Measurements from ENCODE around the gene STK32B. TPM values are rescaled to one million over a fixed set of nuclear protein-coding genes. Genes with fewer than 3 reads are reported as not detected.

STK32B gene
- total RNA-seq, 2 donors from 2014 or later, result not detected

GRCh38 chr4:5451243-5451642, 400.0 kb downstream of the STK32B start:
- DNase-seq (ENCODE audit: low spot score in 2 of 2) (no peak), ATAC-seq (no peak)
- Mint-ChIP-seq H3K27ac (no peak overlapping the region), H3K9me3 (no peaks in the 10 kb centered on the region), H3K36me3 (no peaks in the 10 kb centered on the region)

DNA sequence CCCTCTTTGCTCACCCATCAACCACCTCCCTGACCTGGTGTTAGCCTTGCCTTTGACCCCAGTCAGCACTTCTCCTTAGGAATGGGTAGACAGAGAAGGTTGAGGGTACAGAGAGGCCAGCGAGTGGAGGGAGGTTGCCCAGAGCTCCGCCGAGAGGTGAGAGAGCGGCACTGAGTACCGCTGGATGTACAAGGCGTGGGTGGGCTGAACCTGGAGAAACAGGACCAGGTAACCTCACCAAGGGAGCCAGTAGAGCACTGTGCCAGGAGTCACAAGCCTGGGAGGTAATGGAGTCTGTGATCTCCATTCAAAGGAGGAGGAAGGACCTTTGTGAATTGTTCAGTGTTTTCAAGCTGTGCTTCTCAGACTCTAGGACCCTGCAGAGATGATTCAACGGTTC, 400.9 kb downstream of the STK32B start:
- no peak overlapping the region for H3K27ac Mint-ChIP-seq
- ATAC-seq (no peak), DNase-seq (ENCODE audit: low spot score in 2 of 2) (no peak)
- no peaks in the 10 kb centered on the region for H3K36me3 Mint-ChIP-seq
- H3K9me3 Mint-ChIP-seq, result no peaks in the 10 kb centered on the region

DNA sequence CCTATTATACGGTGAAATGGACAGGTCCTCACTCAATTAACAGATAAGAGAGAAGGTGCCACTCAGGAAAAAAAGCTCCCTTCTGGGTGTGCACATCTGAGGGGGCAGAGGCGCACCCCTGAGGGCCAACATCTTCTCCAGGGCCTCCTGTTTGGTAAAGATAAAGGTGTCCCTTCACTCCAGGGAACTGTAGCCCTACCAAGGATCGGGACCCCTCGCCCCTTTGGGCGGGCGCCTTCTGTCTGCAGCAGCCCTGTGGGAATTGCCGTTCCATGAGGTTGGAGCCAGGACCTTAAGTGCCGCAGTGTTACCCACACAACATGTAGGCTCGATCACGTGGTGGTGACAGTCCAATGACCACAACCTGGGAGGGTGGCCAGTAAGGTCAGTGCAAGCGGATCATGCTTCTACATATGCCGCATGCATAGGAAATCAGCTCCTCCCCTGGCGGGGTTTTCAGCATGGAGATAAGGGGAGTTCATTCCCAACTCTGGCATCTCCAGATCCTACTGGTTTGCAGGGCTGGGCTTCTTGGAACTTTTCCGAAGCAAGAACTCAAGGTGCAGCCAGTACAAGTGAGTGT, 403.8 kb downstream of the STK32B start:
- no peaks in the 10 kb centered on the region for H3K9me3 Mint-ChIP-seq
- ATAC-seq, result no peak
- no peak overlapping the region for H3K27ac Mint-ChIP-seq
- no peak for DNase-seq (ENCODE audit: low spot score in 2 of 2)
- no peaks in the 10 kb centered on the region for H3K36me3 Mint-ChIP-seq

DNA sequence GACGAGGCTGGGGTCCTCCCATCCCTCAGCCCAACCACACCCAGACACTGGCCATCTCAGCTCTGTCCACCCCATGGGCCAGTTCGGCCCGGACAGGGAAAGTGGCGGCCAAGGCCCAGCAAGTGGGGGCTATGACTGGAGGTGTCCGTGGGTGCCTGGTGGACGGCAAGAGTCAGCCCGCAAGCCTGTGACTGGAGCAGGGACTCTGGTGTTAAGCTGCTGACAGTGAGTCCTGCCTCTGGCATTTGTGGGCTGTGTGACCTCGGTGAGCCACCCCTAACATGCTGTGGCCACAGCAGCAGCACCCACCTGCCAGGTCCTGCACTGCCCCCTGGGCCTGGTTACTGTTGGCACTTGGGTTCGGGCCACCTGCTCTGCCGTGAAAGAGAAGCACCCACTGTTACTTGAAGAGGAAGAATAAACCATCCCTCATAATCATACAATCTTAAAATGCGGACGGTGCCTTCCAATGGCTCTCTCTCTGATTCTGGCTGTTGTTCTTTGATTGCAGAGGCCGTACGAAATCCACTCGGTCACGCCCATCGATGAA, 405.1 kb downstream of the STK32B start:
- no peak for ATAC-seq
- no peaks in the 10 kb centered on the region for H3K36me3 Mint-ChIP-seq
- no peak overlapping the region for H3K27ac Mint-ChIP-seq
- no peak for DNase-seq (ENCODE audit: low spot score in 2 of 2)
- H3K9me3 Mint-ChIP-seq, result no peaks in the 10 kb centered on the region

DNA sequence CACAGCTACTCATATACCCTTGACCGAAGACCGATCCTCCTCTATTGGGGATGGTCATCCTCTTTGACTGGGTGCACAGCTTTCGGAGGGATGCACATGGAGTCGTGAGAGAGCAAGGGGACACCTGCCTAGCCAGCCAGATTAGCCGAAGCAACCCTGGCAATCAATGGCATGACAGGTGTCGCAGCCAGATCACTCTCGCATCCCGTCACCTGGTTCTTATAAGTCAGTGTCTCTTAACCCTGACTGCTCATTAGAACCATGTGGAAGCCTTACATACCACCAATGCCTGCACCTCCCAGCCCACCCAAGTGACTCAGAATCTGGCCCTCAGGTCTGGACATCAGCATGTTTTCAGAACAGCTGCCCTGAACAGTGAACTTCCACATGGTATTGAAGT, 407.4 kb downstream of the STK32B start:
- H3K27ac Mint-ChIP-seq, result no peak overlapping the region
- no peak for ATAC-seq
- DNase-seq (ENCODE audit: low spot score in 2 of 2), result no peak
- no peaks in the 10 kb centered on the region for H3K36me3 Mint-ChIP-seq
- no peaks in the 10 kb centered on the region for H3K9me3 Mint-ChIP-seq

DNA sequence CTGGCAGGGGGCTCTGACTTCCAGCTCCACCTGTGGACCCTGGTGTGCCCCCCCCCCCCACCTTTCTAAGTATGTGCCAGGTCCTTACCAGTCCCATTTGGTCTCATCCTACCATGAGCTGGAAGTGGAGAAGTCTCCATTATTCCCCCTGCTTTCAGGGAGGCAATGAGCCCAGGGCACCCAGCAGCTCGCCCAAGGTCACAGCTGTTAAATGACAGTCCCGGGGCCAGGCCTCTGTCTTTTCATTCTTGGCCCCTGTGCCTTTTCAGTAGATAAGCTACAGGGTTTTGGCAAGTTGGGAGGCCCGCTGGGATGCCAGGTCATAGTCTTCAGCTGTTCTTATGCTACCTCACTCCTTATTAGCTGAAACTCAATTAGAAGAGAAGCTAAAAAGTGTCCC, 408.0 kb downstream of the STK32B start:
- no peak for ATAC-seq
- Mint-ChIP-seq H3K9me3 (no peaks in the 10 kb centered on the region), H3K27ac (no peak overlapping the region), H3K36me3 (no peaks in the 10 kb centered on the region)
- DNase-seq (ENCODE audit: low spot score in 2 of 2), result no peak

- DNase-seq (ENCODE audit: low spot score in 2 of 2) (no peak), ATAC-seq (no peak)
- H3K9me3 Mint-ChIP-seq, result no peaks in the 10 kb centered on the region
- no peaks in the 10 kb centered on the region for H3K36me3 Mint-ChIP-seq
- H3K27ac Mint-ChIP-seq, result no peak overlapping the region
Observed at GRCh38 chr4:5460106-5460801, 409.0 kb downstream of the STK32B start.

DNA sequence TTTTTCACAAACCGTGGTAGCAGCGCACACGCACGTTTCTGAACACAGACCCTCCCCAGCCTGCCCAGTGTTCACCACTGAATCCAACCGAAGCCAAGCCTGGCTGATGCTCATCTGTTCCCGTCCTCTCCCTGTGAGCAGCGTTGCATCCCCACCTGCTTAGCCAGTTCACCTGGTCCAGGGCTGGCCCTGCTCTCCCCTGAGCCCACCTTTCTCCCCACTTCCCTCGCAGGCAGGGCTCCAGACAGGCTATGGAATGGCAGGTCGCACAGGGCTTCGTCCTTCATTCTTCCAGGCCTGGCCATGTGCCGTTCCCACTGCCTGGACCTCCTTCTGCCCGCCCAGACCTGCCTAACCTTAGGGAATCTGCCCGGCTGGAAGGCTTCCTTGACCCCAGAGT, 410.2 kb downstream of the STK32B start:
- Mint-ChIP-seq H3K9me3 (no peaks in the 10 kb centered on the region), H3K27ac (no peak overlapping the region), H3K36me3 (no peaks in the 10 kb centered on the region)
- DNase-seq (ENCODE audit: low spot score in 2 of 2) (no peak), ATAC-seq (no peak)

GRCh38 chr4:5462254-5462835, 411.1 kb downstream of the STK32B start:
- no peaks in the 10 kb centered on the region for H3K9me3 Mint-ChIP-seq
- DNase-seq (ENCODE audit: low spot score in 2 of 2) (no peak), ATAC-seq (no peak)
- no peaks in the 10 kb centered on the region for H3K36me3 Mint-ChIP-seq
- no peak overlapping the region for H3K27ac Mint-ChIP-seq

GRCh38 chr4:5462896-5463295, 411.6 kb downstream of the STK32B start:
- DNase-seq (ENCODE audit: low spot score in 2 of 2), result no peak
- no peak overlapping the region for H3K27ac Mint-ChIP-seq
- ATAC-seq, result no peak
- no peaks in the 10 kb centered on the region for H3K9me3 Mint-ChIP-seq
- H3K36me3 Mint-ChIP-seq, result no peaks in the 10 kb centered on the region

DNA sequence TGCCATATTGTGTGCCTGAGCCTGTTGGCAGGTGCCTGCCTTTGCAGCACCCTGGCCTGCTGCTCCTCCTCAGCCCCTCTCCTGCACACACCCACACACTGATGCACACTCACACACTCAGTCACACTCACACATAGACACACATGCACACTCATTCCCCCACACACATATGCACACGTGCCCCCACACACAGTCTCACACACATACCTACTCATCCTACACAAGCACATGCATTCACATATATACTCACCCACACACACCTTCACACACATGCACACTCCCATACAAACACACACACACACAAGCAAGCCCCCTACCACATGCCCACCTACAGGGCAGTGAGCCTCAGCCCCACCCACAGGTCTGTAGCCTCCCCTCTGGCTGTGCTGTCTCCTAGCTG, 412.1 kb downstream of the STK32B start:
- Mint-ChIP-seq H3K36me3 (no peaks in the 10 kb centered on the region), H3K9me3 (no peaks in the 10 kb centered on the region), H3K27ac (no peak overlapping the region)
- ATAC-seq, result no peak
- DNase-seq (ENCODE audit: low spot score in 2 of 2), result no peak

DNA sequence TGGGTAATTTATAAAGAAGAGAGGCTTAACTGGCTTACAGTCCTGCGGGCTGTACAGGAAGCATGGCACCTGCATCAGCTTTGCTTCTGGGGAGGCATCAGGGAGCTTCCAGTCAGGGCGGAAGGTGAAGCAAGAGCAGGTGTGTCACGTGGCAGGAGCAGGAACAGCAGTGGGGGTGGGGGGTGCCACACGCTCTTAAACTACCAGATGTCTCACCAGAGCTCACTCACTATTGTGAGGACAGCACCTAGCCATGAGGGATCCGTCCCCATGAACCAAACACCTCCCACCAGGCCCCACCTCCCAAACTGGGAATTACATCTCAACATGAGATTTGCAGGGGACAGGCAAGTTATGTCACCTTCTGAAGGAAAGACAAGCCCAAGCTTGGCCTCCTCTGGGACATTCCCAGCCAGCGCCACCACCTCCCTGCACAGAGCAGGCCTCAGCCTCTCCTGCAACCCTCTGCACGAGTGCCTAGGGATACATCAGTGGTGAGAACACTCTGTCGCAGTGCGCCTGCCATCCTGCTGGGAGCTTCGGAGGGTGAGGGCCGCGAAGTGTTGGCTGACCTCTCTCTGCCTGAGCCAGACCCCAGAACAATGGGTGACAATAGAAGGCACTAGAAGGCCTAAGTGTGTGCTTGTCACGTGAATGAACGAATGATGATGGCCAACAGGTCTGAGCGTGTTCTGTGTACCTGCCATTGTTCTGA, 412.8 kb downstream of the STK32B start:
- no peak for ATAC-seq
- Mint-ChIP-seq H3K9me3 (no peaks in the 10 kb centered on the region), H3K36me3 (no peaks in the 10 kb centered on the region)

GRCh38 chr4:5465529-5465928, 414.2 kb downstream of the STK32B start:
- H3K9me3 Mint-ChIP-seq, result no peaks in the 10 kb centered on the region
- H3K36me3 Mint-ChIP-seq, result no peaks in the 10 kb centered on the region
- ATAC-seq (no peak), DNase-seq (ENCODE audit: low spot score in 2 of 2) (no peak)
- no peak overlapping the region for H3K27ac Mint-ChIP-seq

More for the DNA sequence above, 412.8 kb downstream of the STK32B start:
- H3K27ac Mint-ChIP-seq, result no peak overlapping the region
- DNase-seq (ENCODE audit: low spot score in 2 of 2), result no peak

GRCh38 chr4:5465956-5466355, 414.7 kb downstream of the STK32B start:
- no peaks in the 10 kb centered on the region for H3K9me3 Mint-ChIP-seq
- no peak overlapping the region for H3K27ac Mint-ChIP-seq
- no peaks in the 10 kb centered on the region for H3K36me3 Mint-ChIP-seq
- ATAC-seq (no peak), DNase-seq (ENCODE audit: low spot score in 2 of 2) (no peak)

GRCh38 chr4:5467111-5467510, 415.8 kb downstream of the STK32B start:
- H3K36me3 Mint-ChIP-seq, result no peaks in the 10 kb centered on the region
- H3K9me3 Mint-ChIP-seq, result no peaks in the 10 kb centered on the region
- DNase-seq (ENCODE audit: low spot score in 2 of 2), result no peak
- H3K27ac Mint-ChIP-seq, result no peak overlapping the region
- ATAC-seq, result no peak

GRCh38 chr4:5469151-5469775, 418.0 kb downstream of the STK32B start:
- no peak for ATAC-seq
- DNase-seq (ENCODE audit: low spot score in 2 of 2), result no peak
- H3K36me3 Mint-ChIP-seq, result no peaks in the 10 kb centered on the region
- H3K9me3 Mint-ChIP-seq, result no peaks in the 10 kb centered on the region
- no peak overlapping the region for H3K27ac Mint-ChIP-seq

- H3K9me3 Mint-ChIP-seq, result no peaks in the 10 kb centered on the region
- ATAC-seq (no peak), DNase-seq (ENCODE audit: low spot score in 2 of 2) (no peak)
- no peak overlapping the region for H3K27ac Mint-ChIP-seq
- no peaks in the 10 kb centered on the region for H3K36me3 Mint-ChIP-seq
Observed at GRCh38 chr4:5469861-5470260, 418.6 kb downstream of the STK32B start.

Measured in activated naive CD4-positive, alpha-beta T cell treated with anti-CD3 and anti-CD28 coated beads, Interleukin-2, amount 50 U/mL, for 72 hours (primary cell).